ENCODE data around the gene NPAS3.

Gene NPAS3

GRCh38 chr14:32934881-32935633, 3.6 kb upstream of the NPAS3 start:
- peaks cover 28% of the 10 kb centered on the region for H3K4me1 Mint-ChIP-seq
- H3K4me3 Mint-ChIP-seq: peak overlapping the region; percentile 83 to 88 (median 87)
- H3K36me3 Mint-ChIP-seq (ENCODE audit: low read depth): no peaks in the 10 kb centered on the region
- H3K27ac Mint-ChIP-seq: no peak overlapping the region
- no peak for TF ChIP-seq CTCF (IDR thresholded peaks at IDR 0.05; ENCODE audit: unreplicated experiment in 3 of 3)
- no peaks in the 10 kb centered on the region for H3K9me3 Mint-ChIP-seq
- H3K27me3 Mint-ChIP-seq (ENCODE audit: low read depth): peaks cover 84% of the 10 kb centered on the region

- peak overlapping the region; percentile 89 to 98 (median 96) for H3K27ac Mint-ChIP-seq
These were observed 781 bp downstream of the NPAS3 start for GRCh38 chr14:32939254-32940065.

GRCh38 chr14:32940066-32940651, 1.5 kb downstream of the NPAS3 start:
- TF ChIP-seq CTCF (IDR thresholded peaks at IDR 0.05; ENCODE audit: unreplicated experiment in 3 of 3): no peak
- H3K27me3 Mint-ChIP-seq (ENCODE audit: low read depth): peaks cover 66% of the 10 kb centered on the region
- H3K27ac Mint-ChIP-seq: peak overlapping the region; percentile 89 to 98 (median 96)
- no peaks in the 10 kb centered on the region for H3K9me3 Mint-ChIP-seq
- H3K4me3 Mint-ChIP-seq: peak overlapping the region; percentile 92 to 97 (median 96)
- peaks cover 19% of the 10 kb centered on the region for H3K4me1 Mint-ChIP-seq
- H3K36me3 Mint-ChIP-seq (ENCODE audit: low read depth): no peaks in the 10 kb centered on the region

More at GRCh38 chr14:32939254-32940065, 781 bp downstream of the NPAS3 start:
- Mint-ChIP-seq H3K36me3 (ENCODE audit: low read depth) (no peaks in the 10 kb centered on the region), H3K9me3 (no peaks in the 10 kb centered on the region), H3K27me3 (ENCODE audit: low read depth) (peaks cover 70% of the 10 kb centered on the region), H3K4me1 (peaks cover 22% of the 10 kb centered on the region), H3K4me3 (peak overlapping the region; percentile 92 to 97 (median 96))
- no peak for TF ChIP-seq CTCF (IDR thresholded peaks at IDR 0.05; ENCODE audit: unreplicated experiment in 3 of 3)

GRCh38 chr14:32940711-32941667, 2.3 kb downstream of the NPAS3 start:
- Mint-ChIP-seq H3K4me1 (peaks cover 14% of the 10 kb centered on the region), H3K27ac (peak overlapping the region; percentile 89 to 98 (median 96)), H3K27me3 (ENCODE audit: low read depth) (peaks cover 58% of the 10 kb centered on the region), H3K36me3 (ENCODE audit: low read depth) (no peaks in the 10 kb centered on the region), H3K4me3 (peak overlapping the region; percentile 92 to 97 (median 96)), H3K9me3 (no peaks in the 10 kb centered on the region)
- no peak for TF ChIP-seq CTCF (IDR thresholded peaks at IDR 0.05; ENCODE audit: unreplicated experiment in 3 of 3)

- no peak for TF ChIP-seq CTCF (IDR thresholded peaks at IDR 0.05; ENCODE audit: unreplicated experiment in 3 of 3)
- no peaks in the 10 kb centered on the region for H3K9me3 Mint-ChIP-seq
- H3K27me3 Mint-ChIP-seq (ENCODE audit: low read depth): peaks cover 56% of the 10 kb centered on the region
- peaks cover 14% of the 10 kb centered on the region for H3K4me1 Mint-ChIP-seq
- H3K27ac Mint-ChIP-seq: peak overlapping the region in 2 of 3 experiments; percentile 2 to 89
- peak overlapping the region; percentile 51 to 78 (median 75) for H3K4me3 Mint-ChIP-seq
- H3K36me3 Mint-ChIP-seq (ENCODE audit: low read depth): no peaks in the 10 kb centered on the region
These were observed 3.0 kb downstream of the NPAS3 start for GRCh38 chr14:32941668-32942065.

Measured in nephron (organoid).